Smooth muscle cell of the brain vasculature (primary cell): ENCODE measurements around the gene SLC18A3.

Experiments used
- DNase-seq: peaks from one replicate; pipeline ENCODE4 v3.0.0-alpha.2; 2012; ENCODE audit warnings: low read depth, low spot score

SLC18A3 gene

DNA sequence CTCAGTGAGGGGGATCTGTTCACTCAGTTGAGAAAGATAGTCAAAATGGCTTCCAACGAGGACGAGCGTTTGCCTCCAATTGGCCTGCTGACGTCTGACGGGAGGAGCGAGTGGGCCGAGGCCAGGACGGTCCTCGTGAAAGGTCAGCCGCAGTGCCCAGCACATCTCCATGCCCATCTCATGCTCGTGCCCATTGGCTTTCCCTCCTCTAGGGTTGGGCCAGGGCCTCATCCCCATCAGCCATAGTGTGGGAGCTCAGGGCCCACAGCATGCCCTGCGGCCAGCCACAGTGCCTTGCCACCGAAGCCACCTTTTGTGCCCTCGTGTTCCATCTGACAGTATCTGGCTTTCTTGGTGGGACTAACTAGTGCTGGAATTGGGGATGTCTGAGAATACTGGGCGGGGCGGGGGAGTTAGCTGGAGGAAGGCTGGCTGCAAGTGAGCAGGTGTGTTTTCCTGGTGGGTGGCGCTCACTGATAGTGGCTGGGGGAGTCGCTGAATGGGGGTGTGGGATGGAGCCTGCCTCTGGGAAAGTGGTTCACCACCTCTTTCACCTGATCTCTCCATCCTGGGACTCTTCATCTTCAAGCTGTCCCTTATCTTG lies 17.6 kb downstream of the SLC18A3 start:
- no peak for DNase-seq

DNA sequence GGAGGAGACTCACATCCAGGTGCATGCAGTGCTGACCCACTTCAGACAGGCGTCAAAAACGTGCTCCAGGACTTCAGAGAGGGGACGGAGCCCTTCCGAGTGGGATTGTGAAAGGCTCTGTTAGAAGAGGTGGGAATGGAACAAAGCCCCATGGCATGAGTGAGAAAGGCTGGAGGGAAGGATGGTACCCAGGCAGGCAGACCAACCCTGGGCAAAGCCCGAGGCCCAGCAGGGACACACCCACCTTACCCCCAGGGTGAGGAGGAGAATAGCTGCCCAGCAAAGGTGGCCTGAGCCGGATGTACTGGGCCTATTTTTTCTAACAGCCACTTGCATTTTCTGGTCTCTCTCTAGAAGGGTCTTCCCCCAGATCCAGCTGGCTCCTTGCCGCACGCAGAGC lies 18.5 kb downstream of the SLC18A3 start:
- no peak for DNase-seq

DNA sequence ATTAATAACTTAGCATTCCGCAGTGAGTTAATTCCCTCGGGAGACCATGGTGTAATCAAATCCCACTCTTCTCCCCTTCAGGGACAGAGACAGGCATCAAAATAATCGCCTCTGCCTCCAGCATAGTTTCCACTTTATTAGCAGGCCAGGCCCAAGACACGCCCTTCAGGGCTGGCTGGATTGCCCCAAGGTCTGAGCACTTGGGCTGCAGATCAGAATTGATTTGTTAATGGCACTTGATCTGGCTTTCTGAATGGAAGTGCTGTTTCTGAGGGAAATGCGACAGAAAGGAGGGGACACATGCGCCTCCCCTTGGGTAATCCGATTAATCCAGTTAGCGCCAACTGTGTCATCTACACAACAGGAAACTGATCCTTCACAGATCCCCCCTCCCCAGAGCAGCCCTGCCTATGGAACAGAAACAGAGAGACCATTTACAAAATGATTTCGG lies 19.3 kb downstream of the SLC18A3 start:
- DNase-seq, result no peak

GRCh38 chr10:49631975-49632374 lies 21.9 kb downstream of the SLC18A3 start:
- DNase-seq, result no peak

- no peak for DNase-seq
These were observed 22.6 kb downstream of the SLC18A3 start for GRCh38 chr10:49632406-49633317.

- DNase-seq, result no peak
These were observed 23.4 kb downstream of the SLC18A3 start for GRCh38 chr10:49633327-49634068.

- DNase-seq, result no peak
These were observed 24.1 kb downstream of the SLC18A3 start for GRCh38 chr10:49634069-49634660.

DNA sequence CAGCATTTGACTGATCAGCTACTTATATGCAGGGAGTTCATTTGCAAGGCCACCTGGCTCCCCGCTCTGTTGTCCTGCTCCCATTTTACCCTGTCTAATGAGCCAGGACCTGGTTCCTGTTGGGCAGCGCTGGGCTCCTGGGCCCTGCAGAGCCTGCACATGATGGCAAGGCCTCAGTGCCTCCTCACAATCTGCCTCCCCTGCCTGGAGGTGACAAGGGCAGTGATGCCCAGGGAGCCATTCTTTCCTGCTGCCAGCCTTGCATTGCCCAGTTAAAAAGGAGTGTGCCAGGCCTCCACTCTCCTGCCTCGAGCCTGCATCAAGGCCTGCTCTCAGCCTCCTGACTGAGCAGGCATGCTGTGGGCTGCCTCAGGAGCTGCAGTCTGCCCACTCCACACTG lies 32.2 kb downstream of the SLC18A3 start:
- DNase-seq, result no peak

- no peak for DNase-seq
These were observed 33.3 kb downstream of the SLC18A3 start for GRCh38 chr10:49643241-49644034.

DNA sequence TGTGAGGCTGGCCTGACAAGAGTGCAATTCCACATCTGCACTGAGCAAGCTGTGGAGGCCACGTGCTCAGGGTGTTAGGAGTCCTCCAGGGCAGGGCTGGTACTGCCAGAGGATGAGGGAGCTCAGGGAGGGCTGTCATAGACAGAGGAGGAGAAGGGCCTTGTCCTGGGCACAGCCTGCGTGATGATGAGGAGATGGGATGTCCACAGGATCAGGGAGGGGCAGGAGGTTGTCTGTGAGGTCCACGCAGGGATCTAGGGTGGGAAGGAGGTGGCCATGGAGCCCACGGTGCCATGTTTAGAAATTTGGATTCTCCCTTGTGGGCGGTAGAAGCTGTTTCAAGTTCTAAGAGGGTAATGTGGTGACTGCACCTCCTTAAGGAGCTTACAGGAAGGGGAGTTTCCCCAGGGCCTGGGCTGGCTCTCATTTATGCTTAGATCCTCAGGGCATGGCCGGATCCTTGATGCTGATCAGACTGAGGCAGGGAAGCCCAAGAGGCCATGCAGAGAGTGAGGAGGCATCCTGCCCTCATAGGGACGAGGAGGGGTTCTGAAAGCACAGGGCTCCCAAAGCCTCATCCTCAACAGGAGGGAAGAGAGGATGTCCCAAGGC lies 34.0 kb downstream of the SLC18A3 start:
- DNase-seq, result no peak

DNA sequence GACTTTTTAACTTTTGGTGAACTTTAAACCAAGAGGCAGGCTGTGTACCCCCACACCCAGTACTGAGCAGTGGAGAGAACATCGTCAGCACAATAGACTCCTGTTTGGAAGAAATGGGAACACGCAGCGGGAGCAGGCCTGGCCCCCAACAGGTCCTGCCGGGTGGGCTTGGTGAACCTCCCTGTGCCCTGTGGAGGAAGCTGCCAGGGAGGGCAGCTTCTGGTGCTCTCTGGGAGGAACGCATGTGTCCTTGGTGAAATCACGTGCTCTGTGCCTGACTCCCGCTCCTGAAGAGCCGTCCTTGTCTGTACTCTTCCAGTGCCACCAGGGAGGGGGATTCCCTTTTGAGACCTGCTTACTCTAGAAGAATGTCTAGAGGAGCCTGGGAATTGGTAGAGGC lies 35.3 kb downstream of the SLC18A3 start:
- no peak for DNase-seq

GRCh38 chr10:49645871-49646870 lies 36.1 kb downstream of the SLC18A3 start:
- no peak for DNase-seq

GRCh38 chr10:49647554-49647953 lies 37.4 kb downstream of the SLC18A3 start:
- no peak for DNase-seq

DNA sequence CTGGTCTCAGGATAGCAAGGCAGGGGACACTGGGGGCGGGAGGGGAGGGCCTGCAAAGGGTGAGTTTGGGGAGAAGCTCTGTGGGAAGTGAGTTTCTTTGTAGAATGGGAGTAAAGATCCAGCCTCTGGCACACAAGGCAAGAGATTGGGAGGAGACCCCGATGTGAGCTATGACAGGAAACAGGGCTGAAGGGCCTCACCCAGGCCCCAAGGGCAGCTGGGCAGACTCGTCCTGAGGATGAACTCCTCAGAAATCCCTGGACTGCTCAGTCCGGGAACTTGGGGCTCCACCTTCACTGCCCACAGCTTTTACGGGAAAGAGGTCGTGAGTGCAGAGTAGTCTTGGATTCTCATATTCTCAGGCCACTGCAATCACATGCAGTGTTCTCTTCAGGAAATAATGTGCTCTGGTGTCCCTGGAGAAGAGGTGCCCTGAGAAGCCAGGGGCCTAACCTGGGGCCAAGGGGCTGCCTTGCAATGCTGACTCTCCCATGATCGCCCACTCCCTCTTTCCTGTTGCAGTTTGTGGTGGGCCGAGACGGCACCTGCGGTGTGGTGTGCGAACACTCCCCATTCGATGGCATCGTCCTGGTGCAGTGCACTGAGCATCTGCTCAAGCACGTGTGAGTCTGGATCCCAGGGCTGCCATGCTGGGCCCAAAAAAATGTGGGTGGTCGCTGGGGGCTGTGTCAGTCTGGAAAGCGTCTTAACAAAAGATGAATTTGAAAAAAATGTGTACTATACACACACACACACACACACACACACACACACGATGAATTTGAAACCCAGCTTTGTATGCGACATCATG lies 38.1 kb downstream of the SLC18A3 start:
- no peak for DNase-seq

- DNase-seq, result no peak
These were observed 39.2 kb downstream of the SLC18A3 start for GRCh38 chr10:49649294-49649693.

DNA sequence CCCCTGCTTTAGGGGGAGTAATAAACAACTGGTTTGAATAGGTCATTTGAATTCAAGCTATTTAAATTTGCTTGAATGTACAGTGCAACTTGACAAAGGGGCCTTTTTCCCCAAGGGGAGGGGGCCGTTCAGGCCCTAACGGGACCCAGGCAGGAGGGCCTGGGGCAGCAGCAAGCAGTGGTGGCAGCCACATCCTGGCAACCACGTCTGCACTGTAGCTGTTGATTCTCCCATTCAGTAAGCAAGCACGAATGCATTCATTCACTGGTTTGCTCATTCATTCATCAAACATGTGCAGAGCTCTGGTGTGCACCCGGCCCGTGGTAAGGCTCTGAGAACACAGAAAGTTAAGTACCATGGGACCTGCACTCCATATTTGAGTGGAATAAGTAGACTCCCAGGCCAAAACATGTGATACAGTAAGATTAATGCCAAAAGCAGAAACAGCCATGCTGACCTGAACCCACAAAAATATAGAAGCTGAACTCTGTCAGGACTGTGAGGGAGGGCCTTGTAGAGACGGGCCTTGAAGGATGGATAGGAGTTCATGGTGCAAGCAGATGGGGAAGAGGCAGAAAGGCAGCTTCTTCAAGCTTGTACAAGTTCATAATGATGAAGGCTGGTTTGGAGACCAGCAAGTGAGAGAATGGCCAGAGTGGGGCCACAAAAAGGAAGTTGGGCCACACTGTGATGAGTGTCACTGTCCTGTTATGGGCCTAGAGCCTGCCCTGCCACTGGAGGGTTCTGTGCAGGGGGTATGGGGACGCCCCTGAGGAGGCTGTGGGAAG lies 40.0 kb downstream of the SLC18A3 start:
- DNase-seq, result no peak

DNA sequence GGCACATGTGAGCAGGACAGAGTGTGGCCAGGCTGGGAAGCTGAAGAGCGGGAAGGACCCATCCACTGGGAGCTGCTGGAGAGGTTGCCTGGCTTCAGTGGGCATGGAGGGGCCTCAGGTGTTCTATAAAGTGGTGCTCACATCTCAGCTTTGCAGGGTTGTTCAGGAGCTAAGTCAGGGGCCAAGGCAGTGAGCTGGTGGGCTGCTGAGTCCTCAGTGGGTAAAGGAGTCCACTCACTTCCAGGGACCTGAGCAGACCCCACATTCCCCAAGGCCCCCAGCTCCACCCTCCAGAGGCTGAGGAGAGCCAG lies 40.6 kb downstream of the SLC18A3 start:
- DNase-seq, result no peak
